CD4-positive, alpha-beta T cell treated with Interleukin-6 at 100 ng/mL for 8 hours (primary cell): ENCODE measurements around the gene MKNK1.

Source experiments
- DNase-seq: peaks from one replicate; pipeline ENCODE4 v3.0.0-alpha.2; 2020; ENCODE audit warnings: mixed read lengths, low spot score

MKNK1 gene

DNA sequence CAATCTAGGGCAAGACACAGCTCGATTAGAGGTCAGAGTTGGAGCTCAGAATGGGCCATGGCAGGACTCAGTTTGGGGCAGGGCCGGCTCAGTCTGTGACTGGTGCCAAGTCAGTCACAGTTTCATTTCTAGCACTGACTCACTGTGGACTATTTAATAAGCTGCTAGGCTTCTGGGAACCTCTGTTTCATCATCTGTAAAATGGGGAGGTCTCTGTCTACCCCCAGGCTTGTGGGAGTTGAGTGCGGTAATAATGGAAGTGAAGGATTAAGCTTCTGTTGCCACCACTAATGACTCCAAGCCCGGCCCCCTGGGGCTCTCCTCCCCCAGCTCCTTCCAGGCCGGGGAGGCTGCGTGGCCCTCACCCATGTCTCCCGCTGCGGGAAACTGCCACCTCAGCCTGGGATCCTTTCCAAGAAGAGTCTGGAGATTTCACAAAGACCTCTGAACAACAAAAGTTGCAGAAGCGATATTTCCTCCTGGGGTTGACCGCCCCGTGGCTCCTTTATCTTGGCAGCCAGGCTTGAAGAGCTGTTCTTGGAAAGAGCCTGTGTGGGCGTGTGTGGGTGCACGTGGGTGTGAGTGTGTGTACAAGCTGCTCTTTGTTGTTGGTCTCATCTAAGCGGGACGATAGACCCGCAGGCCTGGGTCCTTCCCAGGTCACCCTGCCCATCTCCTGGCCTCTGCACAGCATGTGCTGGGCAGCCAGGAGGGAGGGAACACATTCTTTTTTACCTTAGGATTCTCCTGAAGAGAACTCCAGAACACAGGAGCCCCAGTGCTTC lies 81.7 kb downstream of the MKNK1 start:
- no peak for DNase-seq

DNA sequence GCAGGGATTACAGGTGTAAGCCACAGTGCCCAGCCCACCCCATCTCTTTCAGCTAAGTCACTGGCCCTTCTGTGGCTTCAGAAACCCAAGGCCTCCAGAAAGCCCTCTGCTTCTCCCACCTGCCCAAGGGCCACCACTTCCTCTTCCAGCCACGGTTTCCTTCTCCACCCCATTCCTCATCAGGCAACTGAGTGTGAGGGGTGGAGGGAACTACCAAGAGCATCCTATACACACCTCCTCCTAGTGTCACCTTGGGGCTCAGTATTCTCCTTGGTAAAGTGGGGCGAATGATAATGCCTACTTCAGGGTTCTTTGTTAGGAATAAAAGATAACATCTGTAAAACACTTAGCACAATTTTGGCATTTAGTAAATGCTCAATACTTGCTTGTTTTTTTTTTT lies 82.7 kb downstream of the MKNK1 start:
- DNase-seq: no peak

DNA sequence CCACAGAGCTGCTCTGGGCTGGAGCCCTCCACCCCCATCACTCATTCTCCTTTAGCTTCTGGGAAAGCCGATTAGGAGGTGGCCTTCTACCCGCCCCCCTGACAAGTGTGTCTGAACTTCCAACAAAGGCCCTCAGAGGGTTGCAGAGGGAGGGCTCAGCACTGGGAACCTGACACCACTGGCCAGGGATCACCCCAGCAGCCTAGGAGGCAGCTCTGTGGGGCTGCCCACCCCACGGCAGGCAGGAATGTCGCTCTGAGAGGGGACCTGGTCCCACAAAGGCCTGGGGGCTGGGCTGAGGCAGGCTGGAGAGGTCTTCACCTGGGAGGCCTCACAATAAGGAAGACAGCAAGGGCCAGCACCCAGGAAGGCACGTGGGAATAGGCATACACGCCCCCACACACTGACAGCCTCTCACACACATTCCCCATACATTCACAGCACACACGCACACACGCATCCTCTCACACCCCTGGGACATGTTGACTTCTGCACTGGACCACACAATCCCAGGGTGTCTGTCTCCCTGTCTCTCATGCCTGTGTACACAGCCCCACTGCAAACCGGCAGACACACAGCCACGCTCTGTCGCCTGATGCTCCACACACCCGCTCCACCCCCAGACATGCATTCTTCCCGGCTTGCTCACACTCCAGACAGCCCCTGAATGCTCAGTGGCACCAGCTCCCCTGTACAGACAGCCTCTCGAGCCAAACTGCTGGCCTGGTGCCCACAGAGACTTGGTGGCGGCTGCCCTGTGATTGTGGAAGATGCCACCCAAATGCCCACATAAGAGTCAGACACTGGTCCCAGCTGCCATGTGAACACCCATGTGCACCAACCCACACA lies 83.8 kb downstream of the MKNK1 start:
- DNase-seq: no peak

DNA sequence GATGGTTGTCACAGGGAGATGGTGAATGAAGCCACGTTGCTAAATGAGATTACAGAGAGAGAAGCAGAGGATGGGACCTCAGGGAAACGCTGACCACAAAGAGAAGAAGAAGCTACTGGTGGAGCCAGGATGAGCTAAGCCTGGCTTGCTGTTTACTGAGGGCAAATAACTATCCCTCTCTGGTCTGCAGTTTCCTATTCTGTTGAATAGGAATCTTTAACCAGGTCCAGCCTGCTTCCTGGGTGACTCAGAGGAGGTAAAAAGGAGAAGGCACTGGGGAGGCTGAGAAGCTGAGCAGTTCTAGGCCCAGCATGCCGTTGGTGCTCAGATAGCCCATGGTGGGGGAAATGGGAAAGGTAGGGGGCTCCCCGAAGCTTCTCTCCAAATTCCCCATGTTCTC lies 84.9 kb downstream of the MKNK1 start:
- no peak for DNase-seq

DNA sequence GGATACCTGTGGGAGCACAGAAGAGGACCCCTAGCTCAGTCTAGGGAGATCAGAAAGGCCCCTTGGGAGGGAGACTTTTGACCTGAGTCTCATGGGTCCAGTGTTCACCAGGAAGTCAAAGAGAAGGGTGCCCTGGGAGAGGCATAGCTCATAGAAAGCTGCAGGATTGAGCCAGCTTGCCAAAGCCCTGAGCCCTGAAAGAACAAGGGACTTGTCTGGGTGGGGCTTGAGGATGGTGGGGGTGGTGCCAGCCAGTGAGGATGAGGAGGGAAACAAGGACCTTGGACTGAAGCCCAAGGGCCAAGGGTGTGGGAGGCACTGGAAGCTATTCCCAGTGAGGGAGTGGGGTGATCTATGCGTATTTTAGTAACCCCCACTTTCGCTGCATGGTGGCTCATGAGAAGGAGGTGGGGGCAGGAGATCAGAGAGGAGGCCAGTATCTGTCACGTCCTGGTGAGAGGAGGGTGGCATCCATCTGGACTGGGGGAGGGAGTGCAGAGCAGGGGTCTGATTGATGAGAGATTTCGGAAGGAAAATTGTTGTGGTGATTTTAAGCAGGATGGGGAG lies 86.1 kb downstream of the MKNK1 start:
- DNase-seq: no peak

DNA sequence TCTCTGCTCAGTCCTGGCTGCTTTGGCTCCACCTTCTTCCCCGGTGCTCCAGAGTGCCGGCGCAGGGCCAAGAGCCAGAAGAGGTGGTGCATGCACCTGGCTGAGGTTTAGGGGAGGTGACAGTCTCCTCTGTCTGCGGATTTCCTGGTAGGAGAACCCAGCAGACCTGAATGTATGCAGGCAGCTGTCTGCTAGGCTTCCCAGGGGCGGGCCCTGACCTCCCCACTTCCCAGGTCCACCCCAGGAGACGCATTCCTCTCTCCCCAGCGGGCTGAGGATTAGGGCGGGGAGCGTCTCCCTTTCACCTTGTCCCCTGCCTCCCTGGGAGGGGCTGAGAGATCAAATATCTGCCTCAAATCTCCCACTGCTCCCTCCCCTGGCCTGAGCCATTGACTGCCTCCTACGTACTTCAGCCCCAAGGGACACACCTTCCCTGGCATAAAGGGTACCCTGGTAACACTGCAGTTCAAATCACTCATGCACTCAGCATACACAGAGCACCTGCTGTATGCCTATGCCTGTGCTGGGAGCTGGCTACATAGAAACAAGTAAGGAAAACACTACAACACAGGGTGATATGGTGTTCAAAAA lies 87.0 kb downstream of the MKNK1 start:
- no peak for DNase-seq

DNA sequence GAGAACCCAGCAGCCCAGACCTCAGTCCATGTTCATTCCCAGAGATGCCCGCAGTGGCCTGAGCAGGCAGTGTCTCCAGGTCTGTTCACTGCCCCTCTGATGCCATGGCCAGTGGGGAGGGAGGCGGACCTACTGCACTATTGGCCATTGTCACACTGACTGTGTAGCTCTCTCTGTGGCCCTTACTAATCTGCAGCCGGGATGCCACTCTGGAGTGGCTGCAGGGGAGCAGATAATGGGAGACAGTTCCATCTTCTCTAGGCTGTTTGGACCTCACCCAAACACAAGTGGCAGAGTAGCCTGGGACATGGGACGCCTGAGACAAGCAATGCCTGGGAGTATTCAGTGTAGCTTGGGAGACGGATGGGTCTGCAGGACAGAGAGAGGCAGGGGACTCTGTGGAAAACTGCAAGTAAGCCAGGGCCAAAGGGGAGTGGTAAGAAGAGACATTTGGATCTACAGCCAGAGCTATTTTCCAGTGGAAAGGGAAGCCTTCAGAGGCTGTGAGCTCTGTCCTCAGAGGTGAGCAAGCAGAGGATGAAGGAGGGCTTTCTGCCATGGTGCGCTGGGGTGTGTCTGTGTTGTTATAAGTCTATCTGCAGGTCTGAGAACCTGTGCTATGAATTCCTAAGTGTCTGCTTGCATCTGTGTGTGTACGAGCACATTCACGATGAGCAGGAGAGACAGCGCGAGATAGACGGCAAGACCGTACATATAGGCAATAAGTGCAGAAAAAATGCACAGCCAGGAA lies 87.7 kb downstream of the MKNK1 start:
- no peak for DNase-seq

DNA sequence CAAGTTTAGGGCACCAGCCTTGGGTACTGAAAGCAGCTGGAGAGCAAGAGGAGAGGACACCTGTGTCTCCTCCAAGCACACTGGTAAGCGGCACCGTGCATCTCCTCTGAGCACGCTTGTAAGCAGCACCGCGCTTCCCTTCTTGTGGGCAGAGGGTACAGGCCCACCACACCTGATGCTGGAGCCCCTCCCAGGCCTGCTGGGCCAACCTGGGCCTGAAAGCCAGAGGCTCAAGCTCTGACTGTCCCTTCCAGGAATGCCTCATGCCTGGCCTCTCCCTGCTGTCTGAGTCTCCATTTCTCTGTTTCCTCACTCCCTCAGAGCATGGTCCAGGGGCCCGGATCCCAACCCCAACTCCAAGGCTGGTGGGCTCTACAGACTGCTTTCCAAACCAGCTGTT lies 88.5 kb downstream of the MKNK1 start:
- no peak for DNase-seq

DNA sequence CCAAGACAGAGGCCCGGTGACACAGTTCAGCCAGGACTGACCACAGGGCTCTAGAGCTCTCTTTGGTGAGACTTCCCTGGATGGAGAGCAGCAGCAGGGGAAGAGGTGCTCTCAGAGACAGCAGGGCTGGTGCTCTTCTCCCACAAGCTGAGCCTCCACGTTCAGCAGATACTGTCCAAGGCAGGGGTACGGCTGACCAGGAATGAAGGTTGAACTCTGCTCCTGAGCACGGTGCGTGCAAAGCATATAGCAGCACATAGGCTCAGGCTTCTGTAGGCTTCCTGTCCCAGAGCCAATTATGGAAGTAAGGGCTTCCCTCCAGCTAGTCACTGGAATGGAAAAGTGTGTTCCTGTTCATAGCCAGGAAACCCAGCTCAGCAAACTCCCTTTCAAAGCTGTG lies 90.5 kb downstream of the MKNK1 start:
- DNase-seq: no peak

DNA sequence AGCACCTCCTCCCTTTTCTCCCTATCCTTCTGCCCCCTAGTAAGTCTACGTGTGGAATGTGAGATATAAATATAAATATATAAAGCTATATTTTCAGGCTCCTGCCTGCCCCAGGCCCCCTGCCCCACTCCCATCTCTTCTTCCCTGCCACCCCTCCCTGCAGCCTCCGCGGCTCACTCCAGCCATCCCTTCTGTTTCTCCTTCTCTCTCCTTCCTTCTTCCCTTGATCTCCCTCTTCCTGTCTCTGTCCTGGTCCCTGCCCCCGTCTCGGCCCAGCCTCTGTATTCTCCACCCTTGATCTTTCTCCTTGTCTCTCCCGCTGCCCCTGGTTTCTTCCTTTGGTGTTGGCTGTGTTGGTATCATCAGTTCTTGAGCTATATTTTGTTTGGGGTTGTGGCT lies 91.3 kb downstream of the MKNK1 start:
- DNase-seq: no peak

DNA sequence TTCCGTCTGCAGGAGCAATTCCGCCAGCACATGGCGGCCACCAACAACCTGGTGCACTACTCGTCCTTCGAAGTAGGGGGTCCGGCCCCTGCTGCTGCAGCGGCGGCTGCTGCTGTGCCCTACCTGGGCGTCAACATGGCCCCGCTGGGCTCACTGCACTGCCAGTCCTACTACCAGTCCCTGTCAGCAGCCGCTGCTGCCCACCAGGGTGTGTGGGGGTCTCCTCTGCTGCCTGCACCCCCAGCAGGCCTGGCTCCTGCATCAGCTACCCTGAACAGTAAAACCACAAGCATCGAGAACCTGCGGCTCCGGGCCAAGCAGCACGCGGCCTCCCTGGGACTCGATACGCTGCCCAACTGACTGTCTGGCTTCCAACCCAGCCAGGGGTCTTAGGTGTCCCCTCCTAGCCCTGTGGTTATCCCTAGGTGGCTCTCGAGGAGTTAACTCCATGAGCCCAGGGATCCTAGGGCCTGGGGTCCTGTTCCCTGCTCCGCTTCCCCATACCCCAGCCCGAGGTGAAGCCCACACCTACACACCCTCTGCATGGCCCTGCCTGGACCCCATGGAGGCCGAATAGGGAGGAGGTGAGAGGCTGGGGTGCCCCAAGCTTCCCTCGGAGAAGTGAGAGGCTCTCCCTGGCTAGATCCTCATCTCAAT lies 91.8 kb downstream of the MKNK1 start:
- no peak for DNase-seq

DNA sequence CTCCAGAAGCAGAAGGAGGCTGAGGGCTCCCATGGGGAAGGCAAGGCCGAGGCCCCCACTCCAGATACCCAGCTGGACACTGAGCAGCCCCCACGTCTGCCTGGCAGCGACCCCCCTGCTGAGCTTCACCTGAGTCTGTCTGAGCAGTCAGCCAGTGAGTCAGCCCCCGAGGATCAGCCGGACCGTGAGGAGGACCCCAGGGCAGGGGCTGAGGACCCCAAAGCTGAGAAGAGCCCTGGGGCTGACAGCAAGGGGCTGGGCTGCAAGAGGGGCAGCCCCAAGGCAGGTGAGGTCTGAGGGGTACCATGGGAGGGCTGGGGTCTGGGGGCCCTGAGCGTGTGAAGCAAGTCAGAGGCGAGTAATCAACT lies 93.1 kb downstream of the MKNK1 start:
- no peak for DNase-seq

DNA sequence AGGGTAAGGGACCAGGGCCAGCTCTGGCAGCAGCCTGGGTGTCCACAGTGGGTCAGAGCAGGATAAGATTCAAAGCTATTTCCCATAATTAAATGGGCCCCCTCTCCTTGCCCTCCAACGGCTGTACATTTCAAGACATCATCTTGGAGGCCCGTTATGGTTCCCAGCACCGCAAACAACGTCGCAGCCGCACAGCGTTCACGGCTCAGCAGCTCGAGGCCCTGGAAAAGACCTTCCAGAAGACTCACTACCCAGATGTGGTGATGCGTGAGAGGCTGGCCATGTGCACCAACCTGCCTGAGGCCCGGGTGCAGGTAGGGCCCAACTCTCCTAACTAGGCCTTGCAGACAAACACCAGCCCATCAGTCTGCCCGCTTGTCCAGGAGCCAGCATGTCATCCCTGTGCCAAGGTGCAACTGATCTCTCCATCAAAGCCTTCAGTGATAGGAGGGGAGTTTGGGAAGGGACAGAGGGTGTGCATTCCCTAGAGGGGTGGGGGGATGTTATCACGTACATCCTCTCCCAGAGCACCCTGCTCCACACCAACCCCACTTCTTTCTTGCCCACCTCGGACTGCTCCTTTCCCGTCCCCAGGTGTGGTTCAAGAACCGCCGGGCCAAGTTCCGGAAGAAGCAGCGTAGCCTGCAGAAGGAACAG lies 93.6 kb downstream of the MKNK1 start:
- DNase-seq: no peak

DNA sequence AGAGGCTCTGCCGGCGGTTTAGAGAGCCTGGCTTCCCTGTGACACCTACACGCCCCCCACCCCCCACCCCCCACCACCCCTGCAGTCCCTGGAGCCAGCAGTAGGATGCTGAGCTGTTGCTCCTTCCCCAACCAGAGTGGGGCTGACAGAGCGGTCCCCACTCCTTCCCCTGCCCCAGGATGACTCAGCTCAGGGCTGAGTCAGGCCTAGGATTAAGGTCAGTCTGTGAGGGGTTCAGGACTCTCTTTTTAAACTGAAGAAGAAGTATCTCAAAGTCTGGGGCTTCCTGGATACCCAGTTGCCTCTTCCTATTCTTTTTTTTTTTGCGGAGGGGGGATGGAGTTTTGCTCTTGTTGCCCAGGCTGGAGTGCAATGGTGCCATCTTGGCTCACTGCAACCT lies 95.3 kb downstream of the MKNK1 start:
- DNase-seq: no peak
